NCI-H1436 treated with DMSO at 0.1 percent for 48 hours (cell line): ENCODE results near the gene RASGRF1.
"Not testable (repeated sequence)": the region's sequence is repeated elsewhere in the genome, so short reads cannot be mapped to it uniquely, and the experiment has no call there.

ENCODE experiments used
- DNase-seq: peaks from one replicate; lab custom pipeline; 2025; lab: John Stamatoyannopoulos, UW

RASGRF1 gene

GRCh38 chr15:79006071-79006470 lies 84.5 kb downstream of the RASGRF1 start:
- DNase-seq: no peak

- DNase-seq: no peak
Observed at GRCh38 chr15:79004336-79004735, 86.2 kb downstream of the RASGRF1 start.

- no peak for DNase-seq
Observed at GRCh38 chr15:79003896-79004295, 86.7 kb downstream of the RASGRF1 start.

- no peak for DNase-seq
Observed at GRCh38 chr15:79003301-79003700, 87.3 kb downstream of the RASGRF1 start.

- no peak for DNase-seq
Observed at GRCh38 chr15:79002581-79002980, 88.0 kb downstream of the RASGRF1 start.

- DNase-seq: no peak
Observed at GRCh38 chr15:78999636-79000035, 90.9 kb downstream of the RASGRF1 start.

GRCh38 chr15:78998526-78998925 lies 92.1 kb downstream of the RASGRF1 start:
- DNase-seq: no peak

- DNase-seq: no peak
Observed at GRCh38 chr15:78997981-78998499, 92.5 kb downstream of the RASGRF1 start.

GRCh38 chr15:78996894-78997275 lies 93.7 kb downstream of the RASGRF1 start:
- no peak for DNase-seq

GRCh38 chr15:78995921-78996893 lies 94.4 kb downstream of the RASGRF1 start:
- no peak for DNase-seq

GRCh38 chr15:78995161-78995560 lies 95.4 kb downstream of the RASGRF1 start:
- DNase-seq: not testable (repeated sequence)

- no peak for DNase-seq
Observed at GRCh38 chr15:78993931-78994530, 96.5 kb downstream of the RASGRF1 start.

- no peak for DNase-seq
Observed at GRCh38 chr15:78993257-78993930, 97.2 kb downstream of the RASGRF1 start.

GRCh38 chr15:78992416-78993256 lies 97.9 kb downstream of the RASGRF1 start:
- DNase-seq: no peak

- no peak for DNase-seq
Observed at GRCh38 chr15:78991879-78992278, 98.7 kb downstream of the RASGRF1 start.

- DNase-seq: no peak
Observed at GRCh38 chr15:78991476-78991875, 99.1 kb downstream of the RASGRF1 start.

GRCh38 chr15:78990278-78990677 lies 100.3 kb downstream of the RASGRF1 start:
- no peak for DNase-seq

- DNase-seq: no peak
Observed at GRCh38 chr15:78989701-78990240, 100.8 kb downstream of the RASGRF1 start.

- DNase-seq: no peak
Observed at GRCh38 chr15:78988361-78988911, 102.1 kb downstream of the RASGRF1 start.

GRCh38 chr15:78987556-78988360 lies 102.8 kb downstream of the RASGRF1 start:
- DNase-seq: no peak
